Astrocyte (in vitro differentiated cells and primary cell): ENCODE data around the gene CFAP74. TPM values are rescaled to one million over a fixed set of nuclear protein-coding genes. Genes with fewer than 3 reads are reported as not detected.

Source experiments
- DNase-seq: peaks from one replicate; pipeline ENCODE4 v3.0.0-alpha.2; 2010; ENCODE audit warnings: low read depth
- FAIRE-seq: peaks from 2 replicates; lab custom pipeline; 2011; peaks lifted over from hg19 to GRCh38; lab: Jason Lieb, UNC
- H2AFZ ChIP-seq: 2 replicates; pipeline ENCODE4 v1.6.0; 2012; ENCODE audit warnings: low read depth, low read length, inconsistent platforms
- H3K27ac ChIP-seq: 2 replicates; pipeline ENCODE4 v1.5.1; 2011; ENCODE audit warnings: low read depth, low read length, inconsistent platforms
- H3K27me3 ChIP-seq: 2 replicates; pipeline ENCODE4 v1.6.0; 2011; ENCODE audit warnings: low read length, inconsistent platforms; ENCODE audit not compliant: insufficient read depth
- H3K36me3 ChIP-seq: 2 replicates; pipeline ENCODE4 v1.5.1; 2011; ENCODE audit warnings: low read length, inconsistent platforms; ENCODE audit not compliant: insufficient read depth
- H3K4me1 ChIP-seq: 2 replicates; pipeline ENCODE4 v1.5.1; 2011; ENCODE audit warnings: low read length, inconsistent platforms; ENCODE audit not compliant: insufficient read depth
- H3K4me2 ChIP-seq: 2 replicates; pipeline ENCODE4 v1.6.0; 2012; ENCODE audit warnings: low read length, inconsistent platforms
- H3K4me3 ChIP-seq: 2 replicates; pipeline ENCODE4 v1.5.1; 2011; ENCODE audit warnings: low read depth, mild to moderate bottlenecking, low read length, inconsistent platforms; ENCODE audit not compliant: insufficient read depth
- H3K79me2 ChIP-seq: 2 replicates; pipeline ENCODE4 v1.6.0; 2012; ENCODE audit warnings: mild to moderate bottlenecking, low read length, inconsistent platforms; ENCODE audit not compliant: insufficient read depth
- H3K9ac ChIP-seq: 2 replicates; pipeline ENCODE4 v1.6.0; 2012; ENCODE audit warnings: mild to moderate bottlenecking, low read length, inconsistent platforms
- H3K9me3 ChIP-seq: 2 replicates; pipeline ENCODE4 v1.5.1; 2012; ENCODE audit warnings: low read depth, mild to moderate bottlenecking, low read length, inconsistent platforms; ENCODE audit not compliant: insufficient read depth
- H4K20me1 ChIP-seq: 2 replicates; pipeline ENCODE4 v1.6.0; 2012; ENCODE audit warnings: low read length, inconsistent platforms; ENCODE audit not compliant: insufficient read depth
- H3K27ac Mint-ChIP-seq: one replicate; pipeline ENCODE4 v1.8.0; 2021; ENCODE audit warnings: mild to moderate bottlenecking, mixed read lengths; ENCODE audit not compliant: unreplicated experiment
- H3K27me3 Mint-ChIP-seq: one replicate; pipeline ENCODE4 v1.8.0; 2021; ENCODE audit warnings: low read depth, mixed read lengths; ENCODE audit not compliant: unreplicated experiment
- H3K36me3 Mint-ChIP-seq: one replicate; pipeline ENCODE4 v1.8.0; 2021; ENCODE audit warnings: low read depth, mixed read lengths; ENCODE audit not compliant: unreplicated experiment
- H3K4me1 Mint-ChIP-seq: one replicate; pipeline ENCODE4 v1.8.0; 2021; ENCODE audit warnings: low read depth, mixed read lengths; ENCODE audit not compliant: unreplicated experiment
- H3K4me3 Mint-ChIP-seq: one replicate; pipeline ENCODE4 v1.8.0; 2021; ENCODE audit warnings: mild to moderate bottlenecking, moderate library complexity, mixed read lengths; ENCODE audit not compliant: unreplicated experiment
- H3K9me3 Mint-ChIP-seq: one replicate; pipeline ENCODE4 v1.8.0; 2021; ENCODE audit warnings: mild to moderate bottlenecking, mixed read lengths; ENCODE audit not compliant: unreplicated experiment
- EZH2 ChIP-seq: IDR thresholded peaks from 2 replicates; pipeline ENCODE4 v1.6.1; 2012; ENCODE audit warnings: mild to moderate bottlenecking, low read length, inconsistent platforms; ENCODE audit not compliant: insufficient read depth
- total RNA-seq: library from RNA; stranded (reverse); gene quantifications from 2 replicates; pipeline ENCODE4 v1.2.1, GENCODE V29; 2021
- TF ChIP-seq, protein P1 (sequence below): IDR thresholded peaks from 2 replicates; pipeline ENCODE4 v1.5.1; 2011; ENCODE audit warnings: low read depth, mild to moderate bottlenecking, inconsistent platforms, low read length, moderate library complexity; ENCODE audit not compliant: insufficient read depth

CFAP74 gene
- total RNA-seq, 1 donor from 2014 or later, result not detected

DNA sequence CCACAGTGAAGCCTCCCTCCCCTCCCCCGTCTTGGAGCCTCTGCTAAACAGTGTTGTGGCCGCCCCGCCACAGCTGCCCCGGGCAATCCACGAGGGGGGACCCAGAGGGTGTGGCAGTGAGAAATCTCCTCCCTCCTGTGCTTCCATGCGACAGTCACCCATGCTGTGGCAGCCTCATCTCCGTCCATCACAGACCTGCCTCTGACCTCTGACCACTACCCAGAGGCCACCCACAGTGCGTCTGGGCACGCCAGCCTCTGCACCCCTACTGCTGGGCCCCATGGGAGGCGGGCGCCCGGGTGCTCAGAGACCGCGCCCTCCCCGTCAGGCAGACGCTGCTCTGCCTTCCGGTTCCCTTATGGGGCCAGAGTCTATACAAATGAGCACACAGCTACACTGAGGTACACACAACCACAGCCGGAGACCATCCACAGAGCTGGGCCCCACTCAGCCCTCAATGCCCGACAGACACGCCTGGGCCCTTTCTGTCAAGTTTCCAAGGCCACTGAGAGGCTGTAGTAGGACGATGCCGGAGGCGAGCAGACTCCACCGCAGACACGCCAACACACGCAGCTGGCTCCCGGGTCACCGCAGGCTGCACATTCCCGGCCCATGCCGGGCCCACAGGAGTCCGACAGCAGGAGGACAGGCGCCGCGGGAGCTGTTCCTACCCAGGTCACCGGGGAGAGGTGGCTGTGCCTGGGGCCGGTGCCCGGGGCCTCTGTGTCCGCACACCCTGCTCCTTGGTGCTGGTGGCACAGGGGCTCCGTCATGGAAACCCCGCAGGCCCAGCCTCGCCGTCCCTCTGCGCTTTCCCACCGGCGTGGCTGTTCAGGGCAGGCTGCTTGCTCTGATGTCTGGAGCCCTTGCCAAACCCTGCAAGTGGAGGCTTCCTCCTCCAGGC, 60.6 kb downstream of the CFAP74 start:
- Histone ChIP-seq H3K27ac (no peak overlapping the region), H4K20me1 (no peaks in the 10 kb centered on the region), H3K9ac (no peak overlapping the region), H3K4me2 (no peak overlapping the region), H3K36me3 (no peaks in the 10 kb centered on the region), H3K4me3 (no peak overlapping the region), H3K79me2 (no peaks in the 10 kb centered on the region), H3K27me3 (no peaks in the 10 kb centered on the region), H3K4me1 (no peaks in the 10 kb centered on the region), H3K9me3 (no peaks in the 10 kb centered on the region), H2AFZ (no peak overlapping the region)
- no peak for FAIRE-seq
- TF ChIP-seq, protein P1, sequence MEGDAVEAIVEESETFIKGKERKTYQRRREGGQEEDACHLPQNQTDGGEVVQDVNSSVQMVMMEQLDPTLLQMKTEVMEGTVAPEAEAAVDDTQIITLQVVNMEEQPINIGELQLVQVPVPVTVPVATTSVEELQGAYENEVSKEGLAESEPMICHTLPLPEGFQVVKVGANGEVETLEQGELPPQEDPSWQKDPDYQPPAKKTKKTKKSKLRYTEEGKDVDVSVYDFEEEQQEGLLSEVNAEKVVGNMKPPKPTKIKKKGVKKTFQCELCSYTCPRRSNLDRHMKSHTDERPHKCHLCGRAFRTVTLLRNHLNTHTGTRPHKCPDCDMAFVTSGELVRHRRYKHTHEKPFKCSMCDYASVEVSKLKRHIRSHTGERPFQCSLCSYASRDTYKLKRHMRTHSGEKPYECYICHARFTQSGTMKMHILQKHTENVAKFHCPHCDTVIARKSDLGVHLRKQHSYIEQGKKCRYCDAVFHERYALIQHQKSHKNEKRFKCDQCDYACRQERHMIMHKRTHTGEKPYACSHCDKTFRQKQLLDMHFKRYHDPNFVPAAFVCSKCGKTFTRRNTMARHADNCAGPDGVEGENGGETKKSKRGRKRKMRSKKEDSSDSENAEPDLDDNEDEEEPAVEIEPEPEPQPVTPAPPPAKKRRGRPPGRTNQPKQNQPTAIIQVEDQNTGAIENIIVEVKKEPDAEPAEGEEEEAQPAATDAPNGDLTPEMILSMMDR, result no peak
- no peak for TF ChIP-seq EZH2
- Mint-ChIP-seq H3K4me1 (no peaks in the 10 kb centered on the region), H3K27ac (no peak overlapping the region), H3K36me3 (no peaks in the 10 kb centered on the region), H3K9me3 (no peaks in the 10 kb centered on the region), H3K27me3 (peaks cover 30% of the 10 kb centered on the region), H3K4me3 (no peak overlapping the region)
- no peak for DNase-seq

DNA sequence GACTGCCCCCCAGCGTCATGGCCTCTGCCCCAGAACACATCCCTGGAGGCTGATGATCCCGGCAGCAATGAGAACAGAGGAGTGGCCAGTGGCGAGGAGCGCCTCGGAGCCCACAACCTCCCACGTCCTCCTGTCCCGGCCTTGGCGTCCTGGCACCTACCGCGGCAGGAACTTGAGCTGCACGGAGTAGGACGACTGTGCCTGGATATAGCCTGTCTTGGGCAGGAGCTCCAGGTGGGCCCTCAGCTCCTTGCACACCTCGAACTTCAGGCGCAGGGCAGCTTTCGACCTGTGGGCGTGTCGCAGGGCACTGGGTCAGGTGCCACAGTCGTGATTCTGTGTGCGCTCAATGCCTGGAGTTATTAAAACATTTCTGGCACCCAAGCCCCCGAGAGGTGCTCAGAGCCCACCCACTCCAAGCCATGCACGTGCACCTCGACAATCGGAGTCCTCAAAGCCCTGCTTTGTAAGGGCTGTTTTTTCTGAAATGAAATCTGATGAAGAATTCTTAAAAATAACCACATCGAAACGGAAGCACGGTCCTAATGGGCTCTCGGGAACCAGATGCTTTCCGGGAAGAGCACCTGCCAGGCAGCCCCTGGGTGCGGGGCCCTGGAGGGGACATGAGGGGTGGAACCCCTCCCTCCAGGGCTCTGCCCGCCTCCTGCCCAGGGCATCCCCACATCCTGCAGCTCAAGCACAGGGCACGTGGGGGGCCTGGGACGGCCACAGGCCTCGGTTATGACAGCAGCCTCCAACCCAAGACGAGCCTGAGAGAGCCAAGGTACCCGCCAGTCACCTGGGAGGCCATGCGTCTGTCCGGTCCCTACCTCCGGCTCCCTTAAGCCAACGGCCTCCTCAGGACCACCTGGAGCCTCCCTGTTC, 61.5 kb downstream of the CFAP74 start:
- H3K4me1 ChIP-seq, result no peaks in the 10 kb centered on the region
- H2AFZ ChIP-seq, result no peak overlapping the region
- H3K27ac ChIP-seq, result no peak overlapping the region
- no peak overlapping the region for H3K4me2 ChIP-seq
- H3K36me3 Mint-ChIP-seq, result no peaks in the 10 kb centered on the region
- DNase-seq (no peak), FAIRE-seq (no peak)
- no peaks in the 10 kb centered on the region for H3K36me3 ChIP-seq
- no peaks in the 10 kb centered on the region for H3K9me3 Mint-ChIP-seq
- H3K27ac Mint-ChIP-seq, result no peak overlapping the region
- no peaks in the 10 kb centered on the region for H3K9me3 ChIP-seq
- H4K20me1 ChIP-seq, result no peaks in the 10 kb centered on the region
- H3K4me3 Mint-ChIP-seq, result no peak overlapping the region
- no peak overlapping the region for H3K4me3 ChIP-seq
- TF ChIP-seq, protein P1, result no peak
- TF ChIP-seq EZH2, result no peak
- no peaks in the 10 kb centered on the region for H3K79me2 ChIP-seq
- no peaks in the 10 kb centered on the region for H3K27me3 ChIP-seq
- no peaks in the 10 kb centered on the region for H3K4me1 Mint-ChIP-seq
- H3K27me3 Mint-ChIP-seq, result peaks cover 28% of the 10 kb centered on the region
- H3K9ac ChIP-seq, result no peak overlapping the region
